Bladder microvascular endothelial cell (primary cell): ENCODE results near the gene SC5D. TPM values are rescaled to one million over a fixed set of nuclear protein-coding genes. Genes with fewer than 3 reads are reported as not detected.

Experiments used
- total RNA-seq: library from RNA; depleted of rRNA; stranded (reverse); fragments of >200 nt; gene quantifications from 2 replicates; pipeline ENCODE4 v1.2.3, GENCODE V29; 2014

SC5D gene
- 18.8 and 26.3 TPM in 2 replicates for total RNA-seq

GRCh38 chr11:121292495-121293287 is at the start of gene SC5D:
Gene SC5D (plus strand): TSS chr11:121292771. CDS start chr11:121303376, 10,605 bp downstream.

Other genes starting within 250 kb of the SC5D start
- gene TECTA, start 191.5 kb upstream of the SC5D start, total RNA-seq, result 0.32 and 0.50 TPM in 2 replicates
- under 0.01 and 0.38 TPM in 2 replicates for gene SORL1, start 159.5 kb downstream of the SC5D start, total RNA-seq